ENCODE measurements around the gene ZSCAN16. TPM values are rescaled to one million over a fixed set of nuclear protein-coding genes. Genes with fewer than 3 reads are reported as not detected.

ZSCAN16 gene
- total RNA-seq, 4 donors from 2014 or later, result 4.0 to 4.6 (median 4.6) TPM

GRCh38 chr6:28089054-28089453, 35.4 kb upstream of the ZSCAN16 start:
- no peak for TF ChIP-seq CTCF (IDR thresholded peaks at IDR 0.05; ENCODE audit: low read depth)

- TF ChIP-seq CTCF (IDR thresholded peaks at IDR 0.05; ENCODE audit: low read depth), result no peak
These were observed 33.4 kb upstream of the ZSCAN16 start for GRCh38 chr6:28090917-28091586.

GRCh38 chr6:28104392-28105244, 19.8 kb upstream of the ZSCAN16 start:
- no peak for TF ChIP-seq CTCF (IDR thresholded peaks at IDR 0.05; ENCODE audit: low read depth)

- no peak for TF ChIP-seq CTCF (IDR thresholded peaks at IDR 0.05; ENCODE audit: low read depth)
These were observed 19.2 kb upstream of the ZSCAN16 start for GRCh38 chr6:28105245-28105639.

GRCh38 chr6:28107506-28107905, 16.9 kb upstream of the ZSCAN16 start:
- no peak for TF ChIP-seq CTCF (IDR thresholded peaks at IDR 0.05; ENCODE audit: low read depth)

GRCh38 chr6:28111964-28112363, 12.4 kb upstream of the ZSCAN16 start:
- no peak for TF ChIP-seq CTCF (IDR thresholded peaks at IDR 0.05; ENCODE audit: low read depth)

- no peak for TF ChIP-seq CTCF (IDR thresholded peaks at IDR 0.05; ENCODE audit: low read depth)
These were observed 8.6 kb upstream of the ZSCAN16 start for GRCh38 chr6:28115799-28116198.

Data from subcutaneous adipose tissue (tissue), 4 donors.